ENCODE data around the gene DSTYK. TPM values are rescaled to one million over a fixed set of nuclear protein-coding genes. Genes with fewer than 3 reads are reported as not detected.

DSTYK gene
- total RNA-seq, 1 experiment from 2014 or later, result 11.3 TPM

- ATAC-seq, result no peak
- in situ Hi-C loops (cut with HindIII; ENCODE audit: low pct_unique_long_range_greater_than_20kb, low sequenced_read_pairs) (no loop called here), intact Hi-C loops (cut with micrococcal nuclease; ENCODE audit: unreplicated experiment) (no loop called here)
- Histone ChIP-seq H3K27me3 (ENCODE audit: control insufficient read depth, insufficient read depth, low read length) (no peaks in the 10 kb centered on the region), H3K36me3 (ENCODE audit: control insufficient read depth, insufficient read depth, low read length) (peaks cover 44% of the 10 kb centered on the region), H3K27ac (ENCODE audit: low read length) (no peak overlapping the region), H3K4me3 (ENCODE audit: low read depth in 2 of 2, low read length in 2 of 2) (no peak overlapping the region), H3K4me1 (ENCODE audit: control insufficient read depth, insufficient read depth, low read length) (no peaks in the 10 kb centered on the region), H3K9me3 (ENCODE audit: control insufficient read depth, insufficient read depth, low read depth, low read length) (no peaks in the 10 kb centered on the region)
- TF ChIP-seq REST (IDR thresholded peaks at IDR 0.05; ENCODE audit: insufficient read depth in 1 of 2, low read depth in 2 of 2, low read length in 1 of 2) (no peak), POLR2AphosphoS5 (IDR thresholded peaks at IDR 0.05; ENCODE audit: low read depth, low read length) (no peak), TCF7L2 (IDR thresholded peaks at IDR 0.05; ENCODE audit: low read depth, low read length) (no peak), SIN3A (IDR thresholded peaks at IDR 0.05; ENCODE audit: borderline replicate concordance, insufficient read depth, low read depth, low read length) (no peak), CTCF (IDR thresholded peaks at IDR 0.05) (no peak)
- ChIA-PET POLR2A (no interaction called here), CTCF (no interaction called here)
- no peak for DNase-seq (ENCODE audit: low read depth, low spot score)
- BruUV-seq (replicated peaks), result no TSS peak
Observed at GRCh38 chr1:205098242-205098641, 113.3 kb downstream of the DSTYK start.

GRCh38 chr1:205095422-205095821 is 116.1 kb downstream of the DSTYK start:
- POLR2A ChIA-PET, result no interaction called here

More at GRCh38 chr1:205095422-205095821, 116.1 kb downstream of the DSTYK start:
- Histone ChIP-seq H3K27me3 (ENCODE audit: control insufficient read depth, insufficient read depth, low read length) (no peaks in the 10 kb centered on the region), H3K4me3 (ENCODE audit: low read depth in 2 of 2, low read length in 2 of 2) (no peak overlapping the region), H3K36me3 (ENCODE audit: control insufficient read depth, insufficient read depth, low read length) (peaks cover 30% of the 10 kb centered on the region), H3K9me3 (ENCODE audit: control insufficient read depth, insufficient read depth, low read depth, low read length) (no peaks in the 10 kb centered on the region), H3K4me1 (ENCODE audit: control insufficient read depth, insufficient read depth, low read length) (no peaks in the 10 kb centered on the region), H3K27ac (ENCODE audit: low read length) (no peak overlapping the region)
- no TSS peak for BruUV-seq (replicated peaks)
- in situ Hi-C loops (cut with HindIII; ENCODE audit: low pct_unique_long_range_greater_than_20kb, low sequenced_read_pairs) (no loop called here), intact Hi-C loops (cut with micrococcal nuclease; ENCODE audit: unreplicated experiment) (no loop called here)
- TF ChIP-seq SIN3A (IDR thresholded peaks at IDR 0.05; ENCODE audit: borderline replicate concordance, insufficient read depth, low read depth, low read length), result no peak
- TF ChIP-seq POLR2AphosphoS5 (IDR thresholded peaks at IDR 0.05; ENCODE audit: low read depth, low read length), result no peak
- no peak for TF ChIP-seq CTCF (IDR thresholded peaks at IDR 0.05)
- no peak for TF ChIP-seq REST (IDR thresholded peaks at IDR 0.05; ENCODE audit: insufficient read depth in 1 of 2, low read depth in 2 of 2, low read length in 1 of 2)
- TF ChIP-seq TCF7L2 (IDR thresholded peaks at IDR 0.05; ENCODE audit: low read depth, low read length), result no peak
- CTCF ChIA-PET, result interaction anchor here (1.3 kb wide), 1 partner anchor 34 kb away, joined by 3 read pairs; no protein-coding TSS in a partner anchor
- ATAC-seq, result no peak
- no peak for DNase-seq (ENCODE audit: low read depth, low spot score)

Other genes with a start within 250 kb of the DSTYK start
- not detected for gene CNTN2, start 168.5 kb downstream of the DSTYK start, total RNA-seq (2021; ENCODE audit: unreplicated experiment)
- 4.0 TPM for gene TMEM81, start 127.2 kb downstream of the DSTYK start, total RNA-seq (2021; ENCODE audit: unreplicated experiment)
- 22.2 TPM for gene RBBP5, start 89.7 kb downstream of the DSTYK start, total RNA-seq (2021; ENCODE audit: unreplicated experiment)
- 3.1 TPM for gene TMCC2, start 16.2 kb upstream of the DSTYK start, total RNA-seq (2021; ENCODE audit: unreplicated experiment)
- gene NUAK2, start 110.0 kb upstream of the DSTYK start, total RNA-seq (2021; ENCODE audit: unreplicated experiment), result 17.4 TPM
- gene KLHDC8A, start 145.2 kb upstream of the DSTYK start, total RNA-seq (2021; ENCODE audit: unreplicated experiment), result 0.31 TPM
- not detected for gene LEMD1, start 210.4 kb upstream of the DSTYK start, total RNA-seq (2021; ENCODE audit: unreplicated experiment)
- 0.31 TPM for gene BLACAT1, start 244.3 kb upstream of the DSTYK start, total RNA-seq (2021; ENCODE audit: unreplicated experiment)